GM12878 (cell line): ENCODE results near the gene ERI2. TPM values are rescaled to one million over a fixed set of nuclear protein-coding genes. Genes with fewer than 3 reads are reported as not detected.

ENCODE experiments used
- FOXK2 ChIP-seq: fragments of 450-650 bp; IDR thresholded peaks from 2 replicates; pipeline ENCODE4 v1.6.1; 2017; ENCODE audit warnings: mild to moderate bottlenecking, moderate library complexity
- POLR2AphosphoS5 ChIP-seq: IDR thresholded peaks from 2 replicates; pipeline ENCODE4 v1.6.1; 2011; ENCODE audit warnings: mild to moderate bottlenecking, low read length, inconsistent platforms
- ZNF622 ChIP-seq: fragments of 450-650 bp; IDR thresholded peaks from 2 replicates; pipeline ENCODE4 v1.6.1; 2017; ENCODE audit warnings: mild to moderate bottlenecking, inconsistent platforms
- polyA plus RNA-seq, 11 experiments: library from polyadenylated mRNA; depleted of rRNA in 4 of 11; unstranded in 6 of 11; stranded (reverse) in 5 of 11; fragments of >200 nt; fragmentation: Nextera tagmentation in 4 of 11; fragmentation: Illumina TruSeq in 1 of 11; extraction: Ambion mirVana in 4 of 11; extraction: Trizol in 1 of 11; gene quantifications; 1 replicate in 1 of 11; 2 replicates in 10 of 11; pipeline versions ENCODE4 v1.2.1 to v1.2.3, GENCODE V29; 2011 to 2016; ENCODE audit warnings: inconsistent platforms in 2 of 11, missing spikeins in 2 of 11, low read depth in 1 of 11
- total RNA-seq, 4 experiments: library from RNA; depleted of rRNA in 3 of 4; stranded (reverse); fragments of >200 nt in 3 of 4; fragmentation: Illumina TruSeq in 1 of 4; extraction: Trizol in 1 of 4; gene quantifications; 2 replicates each; pipeline versions ENCODE4 v1.2.1 to v1.2.3, GENCODE V29; 2013 to 2021
- TF ChIP-seq, protein P1 (sequence below): fragments of 450-650 bp; formaldehyde crosslinking; IDR thresholded peaks from 2 replicates; pipeline ENCODE4 v1.4.0; 2020; ENCODE audit warnings: mild to moderate bottlenecking, moderate library complexity
- TF ChIP-seq, protein P2 (sequence below): IDR thresholded peaks from 2 replicates; pipeline ENCODE4 v1.6.1; 2011; ENCODE audit warnings: borderline replicate concordance, low read depth, mild to moderate bottlenecking, moderate library complexity, low read length; ENCODE audit not compliant: insufficient read depth, poor library complexity, severe bottlenecking
- TF ChIP-seq, protein P3 (sequence below): IDR thresholded peaks from 2 replicates; pipeline ENCODE4 v1.6.1; 2012; ENCODE audit warnings: improper control_type of control experiment, low read depth, low read length; ENCODE audit not compliant: insufficient replicate concordance

Gene ERI2
- total and polyA plus RNA-seq, 10 of the 15 experiments (the other 5 are each of a cell fraction or from before 2014, with no cell fraction given), result 7.7 to 35.5 (median 19.2) TPM

DNA sequence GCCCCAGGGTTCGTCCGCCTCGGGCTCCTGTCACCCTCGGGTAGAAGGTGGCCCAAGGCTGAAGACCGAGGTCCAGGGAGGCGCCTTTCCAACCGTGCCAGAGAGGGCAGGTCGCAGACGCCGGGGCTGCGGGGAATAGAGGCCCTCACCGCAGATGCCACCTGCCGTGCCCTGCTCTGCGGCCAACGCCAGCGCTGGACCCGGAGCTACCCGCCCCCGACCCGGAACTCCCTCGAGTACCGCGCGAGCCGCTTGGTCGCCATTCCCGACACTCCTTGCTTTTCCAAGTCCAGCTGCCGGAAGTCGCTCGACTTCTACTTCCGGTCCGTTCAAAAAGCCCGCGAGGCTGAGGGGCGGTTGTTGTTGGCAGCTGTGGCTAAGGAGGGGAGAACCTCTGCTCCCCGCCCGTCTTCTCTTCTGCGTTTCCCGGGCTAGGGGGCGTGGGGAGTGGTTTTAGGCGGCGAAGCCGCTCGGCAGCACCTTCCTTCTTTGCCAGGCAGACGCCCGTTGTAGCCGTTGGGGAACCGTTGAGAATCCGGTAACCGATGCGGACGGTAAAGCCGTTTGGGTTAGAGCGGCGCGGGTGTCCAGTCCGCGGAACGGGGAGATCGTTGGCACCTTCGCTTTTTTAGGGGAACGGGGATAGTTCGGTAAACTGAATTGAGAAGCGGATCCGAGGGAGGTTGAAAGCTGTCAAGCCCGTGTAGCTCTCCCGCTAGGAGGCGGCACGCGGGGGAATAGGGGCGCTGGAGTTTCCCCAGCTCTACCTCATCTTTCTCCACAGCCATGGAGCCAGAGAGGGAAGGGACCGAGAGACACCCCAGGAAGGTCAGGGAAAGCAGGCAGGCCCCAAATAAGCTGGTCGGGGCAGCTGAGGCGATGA is at the start of gene ERI2, which contains the start of gene REXO5 (continued):
- TF ChIP-seq, protein P1, sequence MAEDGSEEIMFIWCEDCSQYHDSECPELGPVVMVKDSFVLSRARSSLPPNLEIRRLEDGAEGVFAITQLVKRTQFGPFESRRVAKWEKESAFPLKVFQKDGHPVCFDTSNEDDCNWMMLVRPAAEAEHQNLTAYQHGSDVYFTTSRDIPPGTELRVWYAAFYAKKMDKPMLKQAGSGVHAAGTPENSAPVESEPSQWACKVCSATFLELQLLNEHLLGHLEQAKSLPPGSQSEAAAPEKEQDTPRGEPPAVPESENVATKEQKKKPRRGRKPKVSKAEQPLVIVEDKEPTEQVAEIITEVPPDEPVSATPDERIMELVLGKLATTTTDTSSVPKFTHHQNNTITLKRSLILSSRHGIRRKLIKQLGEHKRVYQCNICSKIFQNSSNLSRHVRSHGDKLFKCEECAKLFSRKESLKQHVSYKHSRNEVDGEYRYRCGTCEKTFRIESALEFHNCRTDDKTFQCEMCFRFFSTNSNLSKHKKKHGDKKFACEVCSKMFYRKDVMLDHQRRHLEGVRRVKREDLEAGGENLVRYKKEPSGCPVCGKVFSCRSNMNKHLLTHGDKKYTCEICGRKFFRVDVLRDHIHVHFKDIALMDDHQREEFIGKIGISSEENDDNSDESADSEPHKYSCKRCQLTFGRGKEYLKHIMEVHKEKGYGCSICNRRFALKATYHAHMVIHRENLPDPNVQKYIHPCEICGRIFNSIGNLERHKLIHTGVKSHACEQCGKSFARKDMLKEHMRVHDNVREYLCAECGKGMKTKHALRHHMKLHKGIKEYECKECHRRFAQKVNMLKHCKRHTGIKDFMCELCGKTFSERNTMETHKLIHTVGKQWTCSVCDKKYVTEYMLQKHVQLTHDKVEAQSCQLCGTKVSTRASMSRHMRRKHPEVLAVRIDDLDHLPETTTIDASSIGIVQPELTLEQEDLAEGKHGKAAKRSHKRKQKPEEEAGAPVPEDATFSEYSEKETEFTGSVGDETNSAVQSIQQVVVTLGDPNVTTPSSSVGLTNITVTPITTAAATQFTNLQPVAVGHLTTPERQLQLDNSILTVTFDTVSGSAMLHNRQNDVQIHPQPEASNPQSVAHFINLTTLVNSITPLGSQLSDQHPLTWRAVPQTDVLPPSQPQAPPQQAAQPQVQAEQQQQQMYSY (CRISPR knock-in tag), result no peak
- TF ChIP-seq, protein P2, sequence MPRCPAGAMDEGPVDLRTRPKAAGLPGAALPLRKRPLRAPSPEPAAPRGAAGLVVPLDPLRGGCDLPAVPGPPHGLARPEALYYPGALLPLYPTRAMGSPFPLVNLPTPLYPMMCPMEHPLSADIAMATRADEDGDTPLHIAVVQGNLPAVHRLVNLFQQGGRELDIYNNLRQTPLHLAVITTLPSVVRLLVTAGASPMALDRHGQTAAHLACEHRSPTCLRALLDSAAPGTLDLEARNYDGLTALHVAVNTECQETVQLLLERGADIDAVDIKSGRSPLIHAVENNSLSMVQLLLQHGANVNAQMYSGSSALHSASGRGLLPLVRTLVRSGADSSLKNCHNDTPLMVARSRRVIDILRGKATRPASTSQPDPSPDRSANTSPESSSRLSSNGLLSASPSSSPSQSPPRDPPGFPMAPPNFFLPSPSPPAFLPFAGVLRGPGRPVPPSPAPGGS, result no peak
- peak; percentile 72 for TF ChIP-seq FOXK2
- TF ChIP-seq, protein P3, sequence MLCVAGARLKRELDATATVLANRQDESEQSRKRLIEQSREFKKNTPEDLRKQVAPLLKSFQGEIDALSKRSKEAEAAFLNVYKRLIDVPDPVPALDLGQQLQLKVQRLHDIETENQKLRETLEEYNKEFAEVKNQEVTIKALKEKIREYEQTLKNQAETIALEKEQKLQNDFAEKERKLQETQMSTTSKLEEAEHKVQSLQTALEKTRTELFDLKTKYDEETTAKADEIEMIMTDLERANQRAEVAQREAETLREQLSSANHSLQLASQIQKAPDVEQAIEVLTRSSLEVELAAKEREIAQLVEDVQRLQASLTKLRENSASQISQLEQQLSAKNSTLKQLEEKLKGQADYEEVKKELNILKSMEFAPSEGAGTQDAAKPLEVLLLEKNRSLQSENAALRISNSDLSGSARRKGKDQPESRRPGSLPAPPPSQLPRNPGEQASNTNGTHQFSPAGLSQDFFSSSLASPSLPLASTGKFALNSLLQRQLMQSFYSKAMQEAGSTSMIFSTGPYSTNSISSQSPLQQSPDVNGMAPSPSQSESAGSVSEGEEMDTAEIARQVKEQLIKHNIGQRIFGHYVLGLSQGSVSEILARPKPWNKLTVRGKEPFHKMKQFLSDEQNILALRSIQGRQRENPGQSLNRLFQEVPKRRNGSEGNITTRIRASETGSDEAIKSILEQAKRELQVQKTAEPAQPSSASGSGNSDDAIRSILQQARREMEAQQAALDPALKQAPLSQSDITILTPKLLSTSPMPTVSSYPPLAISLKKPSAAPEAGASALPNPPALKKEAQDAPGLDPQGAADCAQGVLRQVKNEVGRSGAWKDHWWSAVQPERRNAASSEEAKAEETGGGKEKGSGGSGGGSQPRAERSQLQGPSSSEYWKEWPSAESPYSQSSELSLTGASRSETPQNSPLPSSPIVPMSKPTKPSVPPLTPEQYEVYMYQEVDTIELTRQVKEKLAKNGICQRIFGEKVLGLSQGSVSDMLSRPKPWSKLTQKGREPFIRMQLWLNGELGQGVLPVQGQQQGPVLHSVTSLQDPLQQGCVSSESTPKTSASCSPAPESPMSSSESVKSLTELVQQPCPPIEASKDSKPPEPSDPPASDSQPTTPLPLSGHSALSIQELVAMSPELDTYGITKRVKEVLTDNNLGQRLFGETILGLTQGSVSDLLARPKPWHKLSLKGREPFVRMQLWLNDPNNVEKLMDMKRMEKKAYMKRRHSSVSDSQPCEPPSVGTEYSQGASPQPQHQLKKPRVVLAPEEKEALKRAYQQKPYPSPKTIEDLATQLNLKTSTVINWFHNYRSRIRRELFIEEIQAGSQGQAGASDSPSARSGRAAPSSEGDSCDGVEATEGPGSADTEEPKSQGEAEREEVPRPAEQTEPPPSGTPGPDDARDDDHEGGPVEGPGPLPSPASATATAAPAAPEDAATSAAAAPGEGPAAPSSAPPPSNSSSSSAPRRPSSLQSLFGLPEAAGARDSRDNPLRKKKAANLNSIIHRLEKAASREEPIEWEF, result peak; percentile 70
- TF ChIP-seq POLR2AphosphoS5, result peak; percentile 70
- TF ChIP-seq ZNF622, result no peak
- TF ChIP-seq, all 136 proteins: peak for 54
